Thymus (tissue), 11 donors: ENCODE data around the gene EFCAB13. TPM values are rescaled to one million over a fixed set of nuclear protein-coding genes. Genes with fewer than 3 reads are reported as not detected.
"Not testable (repeated sequence)": the region's sequence is repeated elsewhere in the genome, so short reads cannot be mapped to it uniquely, and the experiment has no call there.

Experiments used
- DNase-seq, 9 donors: peaks; one replicate each; pipeline ENCODE4 v3.0.0-alpha.2; 2013; ENCODE audit warnings: low spot score in 9 of 9, low read depth in 6 of 9, missing footprints in 1 of 9
- H3K27ac ChIP-seq, 2 donors: one replicate each; pipeline ENCODE4 v1.5.1; 2013; ENCODE audit warnings: control low read depth in 1 of 2, low read depth in 1 of 2, low read length in 1 of 2, mild to moderate bottlenecking in 1 of 2, moderate library complexity in 1 of 2
- H3K27me3 ChIP-seq, 2 donors: one replicate each; pipeline ENCODE4 v1.5.1; 2013; ENCODE audit warnings: low read length in 1 of 2; ENCODE audit not compliant: control insufficient read depth in 2 of 2, insufficient read depth in 1 of 2
- H3K36me3 ChIP-seq, 2 donors: one replicate each; pipeline ENCODE4 v1.5.1; 2013; ENCODE audit warnings: low read length in 1 of 2, mild to moderate bottlenecking in 1 of 2, moderate library complexity in 1 of 2; ENCODE audit not compliant: control insufficient read depth in 2 of 2, insufficient read depth in 2 of 2
- H3K4me1 ChIP-seq, 2 donors: one replicate each; pipeline ENCODE4 v1.5.1; 2013; ENCODE audit warnings: low read length in 2 of 2; ENCODE audit not compliant: control insufficient read depth in 2 of 2, insufficient read depth in 2 of 2
- H3K4me3 ChIP-seq, 2 donors: one replicate each; pipeline ENCODE4 v1.5.1; 2013; ENCODE audit warnings: low read length in 2 of 2, control low read depth in 1 of 2, mild to moderate bottlenecking in 1 of 2
- H3K9me3 ChIP-seq, 2 donors: one replicate each; pipeline ENCODE4 v1.5.1; 2013; ENCODE audit warnings: low read length in 1 of 2, mild to moderate bottlenecking in 1 of 2; ENCODE audit not compliant: control insufficient read depth in 2 of 2, insufficient read depth in 1 of 2
- WGBS: extraction: QIAGEN DNeasy Blood & Tissue Kit; methylation state at CpG from one replicate; pipeline ENCODE4 v1.1.7; 2013; 5-methylcytosine and 5-hydroxymethylcytosine counted together
- polyA plus RNA-seq: library from polyadenylated mRNA; stranded (reverse); fragments of 200-250 nt; gene quantifications from one replicate; pipeline ENCODE4 v1.2.3, GENCODE V29; 2013
- total RNA-seq: library from RNA; stranded (reverse); fragments of 120-200 nt; gene quantifications from one replicate; pipeline ENCODE4 v1.2.4, GENCODE V29; 2013
- donor health status: healthy.

EFCAB13 gene
- total and polyA plus RNA-seq, 2 donors: 1.7 to 2.7 TPM

DNA sequence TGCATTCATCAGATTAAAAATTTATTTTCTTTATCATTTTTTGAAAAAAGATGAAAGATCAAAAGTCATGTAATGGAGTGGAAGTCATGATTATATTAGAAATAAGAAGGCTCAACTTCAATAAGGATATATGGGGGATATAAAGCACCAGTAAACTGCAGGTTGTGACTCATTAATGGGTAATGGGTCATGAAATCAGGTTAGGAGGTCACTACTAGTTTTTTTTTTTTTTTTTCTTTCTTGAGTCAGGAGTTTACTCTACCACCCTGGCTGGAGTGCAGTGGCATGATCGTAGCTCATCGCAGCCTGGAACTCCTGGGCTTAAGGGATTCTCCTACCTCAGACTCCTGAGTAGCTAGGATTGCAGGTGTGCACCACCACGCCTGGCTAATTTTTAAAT lies 14.3 kb downstream of the EFCAB13 start:
- 97% methylated on average over 3 of the region's 3 CpGs for WGBS
- Histone ChIP-seq H3K27me3 (no peaks in the 10 kb centered on the region), H3K27ac (no peak overlapping the region), H3K4me1 (no peaks in the 10 kb centered on the region), H3K36me3 (no peaks in the 10 kb centered on the region), H3K9me3 (no peaks in the 10 kb centered on the region), H3K4me3 (no peak overlapping the region)
- DNase-seq: no peak

DNA sequence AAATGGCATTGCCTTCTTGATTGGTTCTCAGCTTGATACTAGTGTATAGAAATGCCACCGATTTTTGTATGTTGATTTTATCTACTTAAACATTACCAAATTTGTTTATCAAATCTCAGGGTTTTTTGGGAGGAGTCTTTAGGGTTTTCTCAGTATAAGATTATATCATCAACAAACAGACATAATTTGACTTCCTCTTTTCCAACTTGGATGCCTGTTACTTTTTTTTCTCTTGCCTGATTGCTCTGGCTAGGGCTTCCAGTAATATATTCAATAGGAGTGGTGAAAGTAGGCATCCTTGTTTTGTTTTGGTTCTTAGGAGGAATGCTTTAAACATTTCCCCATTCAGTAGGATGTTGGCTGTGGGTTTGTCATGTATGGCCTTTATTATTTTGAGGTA lies 29.1 kb downstream of the EFCAB13 start:
- H3K36me3 ChIP-seq: no peaks in the 10 kb centered on the region
- H3K27me3 ChIP-seq: no peaks in the 10 kb centered on the region
- DNase-seq: no peak
- no peak overlapping the region for H3K4me3 ChIP-seq
- H3K9me3 ChIP-seq: peaks cover 0 to 3% of the 10 kb centered on the region in 2 donors
- H3K4me1 ChIP-seq: no peaks in the 10 kb centered on the region
- no peak overlapping the region for H3K27ac ChIP-seq
- 67% methylated on average over 1 of the region's 1 CpG for WGBS

DNA sequence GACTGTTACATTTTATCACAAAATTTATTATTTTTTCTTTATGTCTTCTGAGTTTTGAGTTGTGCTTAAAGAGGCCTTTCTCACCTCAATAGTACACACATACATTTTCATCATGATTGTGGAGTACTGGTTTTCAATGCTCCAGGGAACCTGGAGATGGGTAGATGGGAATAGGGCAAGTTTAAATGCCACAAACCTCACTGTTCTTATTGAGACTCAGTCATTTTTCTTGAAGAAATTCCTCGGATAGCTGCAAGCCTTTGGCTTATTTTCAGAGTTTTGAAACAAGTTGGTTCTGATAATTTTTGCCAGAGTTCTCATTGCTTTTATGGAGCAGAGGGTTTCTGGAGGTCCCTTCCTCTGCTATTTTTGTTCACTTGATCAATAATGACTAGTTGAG lies 34.9 kb downstream of the EFCAB13 start:
- no peaks in the 10 kb centered on the region for H3K36me3 ChIP-seq
- no peak overlapping the region for H3K27ac ChIP-seq
- DNase-seq: no peak
- H3K27me3 ChIP-seq: no peaks in the 10 kb centered on the region
- H3K9me3 ChIP-seq: peaks cover 0 to 8% of the 10 kb centered on the region in 2 donors
- 92% methylated on average over 1 of the region's 1 CpG for WGBS
- no peak overlapping the region for H3K4me3 ChIP-seq
- no peaks in the 10 kb centered on the region for H3K4me1 ChIP-seq

DNA sequence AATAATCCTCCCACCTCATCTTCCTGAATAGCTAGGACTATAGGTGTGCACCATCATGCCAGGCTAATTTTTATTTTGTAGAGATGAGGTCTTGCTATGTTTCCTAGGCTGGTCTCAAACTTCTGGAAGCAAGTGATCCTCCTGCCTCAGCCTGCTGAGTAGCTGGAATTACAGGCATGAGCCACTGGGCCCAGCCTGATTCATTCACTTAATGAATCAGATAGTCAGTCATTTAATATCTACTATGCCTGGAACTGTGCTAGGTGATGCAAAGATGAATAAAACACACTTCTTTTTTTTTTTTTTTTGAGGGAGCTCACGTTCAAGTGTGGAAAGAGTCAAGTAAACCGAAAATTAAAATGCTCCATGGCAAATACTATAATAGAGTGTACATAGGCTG lies 39.4 kb downstream of the EFCAB13 start:
- no peaks in the 10 kb centered on the region for H3K36me3 ChIP-seq
- H3K4me3 ChIP-seq: no peak overlapping the region
- H3K27me3 ChIP-seq: no peaks in the 10 kb centered on the region
- H3K27ac ChIP-seq: no peak overlapping the region
- H3K9me3 ChIP-seq: peaks cover 0 to 6% of the 10 kb centered on the region in 2 donors
- no peaks in the 10 kb centered on the region for H3K4me1 ChIP-seq
- WGBS: over 99% methylated on average over 2 of the region's 2 CpGs
- DNase-seq: no peak

DNA sequence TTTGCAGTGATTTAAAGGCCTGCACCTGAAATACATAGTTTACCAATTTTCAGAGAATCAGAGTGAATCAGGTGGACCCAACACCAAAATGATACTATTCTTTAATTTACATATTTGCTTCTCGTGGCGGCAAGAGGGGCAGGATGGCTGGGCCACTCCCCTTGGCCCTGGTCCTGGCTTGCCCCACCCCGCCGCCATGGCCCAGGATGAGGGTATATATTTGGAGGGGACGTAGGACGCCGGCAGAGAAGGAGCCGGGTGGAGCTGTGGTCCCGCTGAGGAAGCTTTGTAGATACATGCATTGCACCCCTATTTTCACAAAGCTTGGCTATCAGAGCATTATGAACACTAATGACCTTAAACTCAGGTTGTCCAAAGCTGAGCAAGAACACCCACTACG lies 43.5 kb downstream of the EFCAB13 start:
- DNase-seq: no peak
- Histone ChIP-seq H3K36me3 (no peaks in the 10 kb centered on the region), H3K9me3 (peaks cover 0 to 4% of the 10 kb centered on the region in 2 donors), H3K27me3 (no peaks in the 10 kb centered on the region), H3K27ac (no peak overlapping the region), H3K4me1 (no peaks in the 10 kb centered on the region), H3K4me3 (no peak overlapping the region)
- 97% methylated on average over 10 of the region's 10 CpGs for WGBS

DNA sequence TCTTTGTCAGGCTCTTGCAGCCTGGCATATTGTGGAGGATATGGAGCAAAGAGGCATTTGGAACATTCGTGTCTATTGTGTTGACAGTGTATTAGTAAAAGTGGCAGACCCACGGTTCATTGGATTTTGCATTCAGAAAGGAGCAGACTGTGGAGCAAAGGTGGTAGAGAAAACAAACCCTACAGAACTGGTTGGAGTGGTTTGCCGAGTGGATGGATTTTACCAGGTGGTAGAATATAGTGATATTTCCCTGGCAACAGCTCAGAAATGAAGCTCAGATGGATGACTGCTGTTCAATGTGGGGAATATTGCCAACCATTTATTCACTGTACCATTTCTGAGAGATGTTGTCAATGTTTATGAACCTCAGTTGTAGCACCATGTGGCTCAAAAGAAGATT lies 44.5 kb downstream of the EFCAB13 start:
- Histone ChIP-seq H3K9me3 (no peaks in the 10 kb centered on the region), H3K4me1 (no peaks in the 10 kb centered on the region), H3K27ac (no peak overlapping the region), H3K36me3 (no peaks in the 10 kb centered on the region), H3K27me3 (no peaks in the 10 kb centered on the region), H3K4me3 (no peak overlapping the region)
- no peak for DNase-seq
- WGBS: 95% methylated on average over 3 of the region's 3 CpGs

DNA sequence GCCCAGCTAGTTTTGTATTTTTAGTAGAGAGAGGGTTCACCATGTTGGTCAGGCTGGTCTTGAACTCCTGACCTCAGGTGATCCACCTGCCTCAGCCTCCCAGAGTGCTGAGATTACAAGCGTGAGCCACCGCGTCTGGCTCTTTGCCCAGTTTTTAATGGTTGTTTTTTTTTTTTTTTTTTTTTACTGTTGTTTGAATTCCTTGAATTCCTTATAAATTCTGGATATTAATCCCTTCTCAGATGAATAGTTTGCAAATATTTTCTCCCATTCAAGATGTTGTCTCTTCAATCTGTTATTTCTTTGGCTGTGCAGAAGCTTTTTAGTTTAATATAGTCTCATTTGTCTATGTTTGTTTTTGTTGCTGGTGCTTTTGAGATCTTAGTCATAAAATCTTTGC lies 47.1 kb downstream of the EFCAB13 start:
- not testable (repeated sequence) for H3K27ac ChIP-seq, H3K9me3 ChIP-seq, H3K4me3 ChIP-seq, DNase-seq, H3K27me3 ChIP-seq, H3K4me1 ChIP-seq, H3K36me3 ChIP-seq
- WGBS: 97% methylated on average over 3 of the region's 3 CpGs

DNA sequence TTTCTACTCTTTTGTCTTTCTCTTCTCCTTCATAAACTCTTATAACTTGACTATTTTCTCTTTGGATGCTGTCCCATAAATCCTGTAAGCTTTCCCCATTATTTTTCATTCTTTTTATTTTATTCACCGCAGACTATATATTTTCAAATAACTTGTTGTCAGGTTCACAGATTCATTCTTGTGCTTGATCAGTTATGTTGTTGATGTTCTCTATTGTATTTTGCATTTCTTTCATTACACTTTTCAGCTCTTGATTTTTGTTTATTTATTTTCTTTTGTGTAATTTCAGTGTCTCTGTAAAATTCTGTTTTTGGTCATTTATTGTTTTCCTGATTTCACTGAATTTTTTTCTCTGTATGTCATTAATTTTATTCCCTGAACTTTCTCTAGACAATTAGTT lies 49.2 kb downstream of the EFCAB13 start:
- Histone ChIP-seq H3K4me3 (no peak overlapping the region), H3K27ac (no peak overlapping the region), H3K4me1 (no peaks in the 10 kb centered on the region), H3K9me3 (no peaks in the 10 kb centered on the region), H3K27me3 (no peaks in the 10 kb centered on the region), H3K36me3 (no peaks in the 10 kb centered on the region)
- no peak for DNase-seq
- 100% methylated on average over 1 of the region's 1 CpG for WGBS

DNA sequence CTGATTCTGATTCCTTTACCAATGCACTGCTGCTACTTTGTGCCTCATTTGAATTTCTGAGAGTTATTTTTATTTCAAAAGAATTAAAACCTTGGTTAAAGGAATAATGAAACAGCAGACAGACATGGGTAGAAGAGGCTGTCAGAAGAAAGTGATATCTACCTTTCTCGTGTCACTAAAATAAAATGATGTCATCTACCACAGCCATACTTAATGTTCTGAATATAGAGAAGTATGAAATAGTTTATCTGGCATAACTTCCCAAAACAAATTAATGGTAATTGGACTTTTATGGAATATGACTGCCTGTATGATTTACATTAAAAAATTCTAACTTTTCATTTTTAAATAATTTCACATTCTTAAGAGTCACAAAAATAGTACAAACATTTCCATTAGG lies 52.5 kb downstream of the EFCAB13 start:
- no peaks in the 10 kb centered on the region for H3K9me3 ChIP-seq
- no peak for DNase-seq
- H3K4me1 ChIP-seq: no peaks in the 10 kb centered on the region
- 97% methylated on average over 1 of the region's 1 CpG for WGBS
- no peaks in the 10 kb centered on the region for H3K36me3 ChIP-seq
- no peak overlapping the region for H3K27ac ChIP-seq
- H3K27me3 ChIP-seq: no peaks in the 10 kb centered on the region
- H3K4me3 ChIP-seq: no peak overlapping the region

DNA sequence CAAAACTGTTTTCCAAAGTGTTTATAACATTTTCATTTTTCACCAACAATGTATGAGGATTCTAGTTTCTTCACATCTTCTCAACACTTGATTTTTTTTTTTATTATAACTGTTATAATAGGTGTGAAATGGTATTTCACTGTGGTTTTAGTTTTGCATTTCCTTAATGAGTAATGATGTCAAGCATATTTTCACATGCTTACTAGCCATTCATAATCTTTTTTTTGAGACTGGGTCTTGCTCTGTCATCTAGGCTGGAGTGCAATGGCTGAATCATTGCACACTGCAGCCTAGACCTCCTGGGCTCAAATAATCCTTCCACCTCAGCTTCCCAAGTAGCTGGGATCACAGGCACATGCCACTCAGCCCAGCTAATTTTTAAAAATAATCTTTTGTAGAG lies 65.1 kb downstream of the EFCAB13 start:
- DNase-seq: no peak
- no peaks in the 10 kb centered on the region for H3K27me3 ChIP-seq

More for the DNA sequence above, 65.1 kb downstream of the EFCAB13 start:
- no peaks in the 10 kb centered on the region for H3K36me3 ChIP-seq
- H3K9me3 ChIP-seq: peaks cover 0 to 6% of the 10 kb centered on the region in 2 donors
- no peak overlapping the region for H3K4me3 ChIP-seq
- H3K27ac ChIP-seq: no peak overlapping the region
- no peaks in the 10 kb centered on the region for H3K4me1 ChIP-seq
